ENCODE measurements around the gene ERBB4. TPM values are rescaled to one million over a fixed set of nuclear protein-coding genes. Genes with fewer than 3 reads are reported as not detected.
"Not testable (repeated sequence)": the region's sequence is repeated elsewhere in the genome, so short reads cannot be mapped to it uniquely, and the experiment has no call there.

Gene ERBB4
- total RNA-seq, 2 donors from 2014 or later = not detected

DNA sequence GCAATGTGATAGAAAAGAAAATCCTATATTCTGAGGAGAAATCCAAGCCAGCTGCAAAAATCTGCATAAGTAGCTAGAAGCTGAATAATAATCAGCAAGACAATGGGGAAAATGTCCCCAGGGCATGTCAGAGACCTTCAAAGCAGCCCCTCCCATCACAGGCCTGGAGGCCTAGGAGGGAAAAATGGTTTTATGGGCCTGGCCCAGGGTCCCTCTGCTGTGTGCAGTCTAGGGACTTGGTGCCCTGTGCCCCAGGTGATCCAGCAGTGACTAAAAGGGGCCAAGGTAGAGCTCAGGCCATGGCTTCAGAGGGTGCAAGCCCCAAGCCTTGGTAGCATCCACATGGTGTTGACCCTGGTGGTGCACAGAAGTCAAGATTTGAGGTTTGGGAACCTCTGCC lies 432.1 kb downstream of the ERBB4 start:
- not testable (repeated sequence) for H3K36me3 Mint-ChIP-seq (ENCODE audit: insufficient read depth in 2 of 2); DNase-seq; H3K27me3 Mint-ChIP-seq (ENCODE audit: low read depth); ATAC-seq (replicated peaks in 1 of 2); H3K27ac Mint-ChIP-seq; H3K4me3 Mint-ChIP-seq; H3K4me1 Mint-ChIP-seq (ENCODE audit: low read depth)
- H3K9me3 Mint-ChIP-seq = peaks cover 7 to 11% of the 10 kb centered on the region in 2 donors

DNA sequence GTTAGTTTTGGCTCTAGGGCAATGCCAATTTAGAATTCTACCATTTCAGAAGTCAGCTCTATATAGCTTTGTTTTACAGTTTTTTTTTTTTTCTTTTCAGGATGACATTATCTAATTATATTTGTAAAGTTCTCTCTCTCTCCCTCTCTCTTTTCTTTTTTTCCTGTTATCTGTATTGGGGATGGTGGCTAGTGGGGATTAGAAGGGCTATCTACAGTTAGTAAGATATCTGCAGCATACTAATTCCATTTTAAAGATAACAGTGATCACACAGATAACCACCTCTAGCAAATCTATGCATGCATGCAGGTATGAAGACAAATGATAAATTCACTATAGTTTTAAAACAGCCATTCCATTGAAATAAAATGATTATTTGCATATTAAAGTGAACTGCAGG lies 438.9 kb downstream of the ERBB4 start:
- DNase-seq (no peak), ATAC-seq (replicated peaks in 1 of 2) (no peak)
- H3K4me3 Mint-ChIP-seq = no peak overlapping the region
- H3K27me3 Mint-ChIP-seq (ENCODE audit: low read depth) = no peaks in the 10 kb centered on the region
- no peaks in the 10 kb centered on the region for H3K36me3 Mint-ChIP-seq (ENCODE audit: insufficient read depth in 2 of 2)
- no peak overlapping the region for H3K27ac Mint-ChIP-seq
- peaks cover 0 to 10% of the 10 kb centered on the region in 2 donors for H3K9me3 Mint-ChIP-seq
- H3K4me1 Mint-ChIP-seq (ENCODE audit: low read depth) = no peaks in the 10 kb centered on the region

DNA sequence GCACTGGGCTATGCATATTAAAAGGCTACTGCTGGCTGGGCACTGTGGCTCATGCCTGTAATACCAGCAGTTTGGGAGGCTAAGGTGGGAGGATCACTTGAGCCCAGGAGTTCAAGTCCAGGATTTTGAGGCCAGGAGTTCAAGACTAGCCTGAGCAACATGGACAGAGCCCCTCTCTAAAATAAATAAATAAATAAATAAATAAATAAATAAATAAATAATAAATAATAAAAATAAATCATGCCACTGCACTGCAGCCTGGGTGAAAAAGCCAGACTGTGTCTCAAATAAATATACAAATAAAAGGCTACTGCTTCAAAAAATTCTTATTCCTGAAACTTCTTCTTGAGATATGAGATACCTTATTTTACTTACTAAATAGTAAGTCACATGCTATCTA lies 439.6 kb downstream of the ERBB4 start:
- H3K27me3 Mint-ChIP-seq (ENCODE audit: low read depth) = no peaks in the 10 kb centered on the region
- H3K36me3 Mint-ChIP-seq (ENCODE audit: insufficient read depth in 2 of 2) = no peaks in the 10 kb centered on the region
- DNase-seq (no peak), ATAC-seq (replicated peaks in 1 of 2) (no peak)
- no peak overlapping the region for H3K4me3 Mint-ChIP-seq
- H3K4me1 Mint-ChIP-seq (ENCODE audit: low read depth) = no peaks in the 10 kb centered on the region
- no peak overlapping the region for H3K27ac Mint-ChIP-seq
- H3K9me3 Mint-ChIP-seq = peaks cover 0 to 10% of the 10 kb centered on the region in 2 donors

DNA sequence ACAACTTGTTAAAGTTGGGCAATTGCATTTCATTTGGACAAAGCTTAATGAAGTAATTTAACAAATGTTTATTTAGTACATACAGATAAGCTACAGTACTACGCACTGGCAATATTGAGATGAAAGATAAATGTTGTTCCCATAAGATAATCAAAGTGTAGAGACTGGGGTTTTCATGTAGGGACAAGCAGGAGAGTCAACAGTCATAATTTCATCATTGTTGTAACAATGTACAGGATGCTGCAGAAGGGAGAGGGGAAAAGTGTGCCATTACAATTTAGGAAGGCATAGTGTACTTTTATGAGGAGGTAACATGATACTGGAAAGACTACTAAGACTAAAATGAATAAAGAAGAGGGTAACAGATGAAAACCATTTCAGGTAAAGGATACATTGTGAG lies 441.6 kb downstream of the ERBB4 start:
- no peak for ATAC-seq (replicated peaks in 1 of 2)
- H3K27ac Mint-ChIP-seq = no peak overlapping the region
- H3K9me3 Mint-ChIP-seq = peaks cover 0 to 6% of the 10 kb centered on the region in 2 donors
- no peaks in the 10 kb centered on the region for H3K27me3 Mint-ChIP-seq (ENCODE audit: low read depth)
- no peaks in the 10 kb centered on the region for H3K36me3 Mint-ChIP-seq (ENCODE audit: insufficient read depth in 2 of 2)
- no peak overlapping the region for H3K4me3 Mint-ChIP-seq
- H3K4me1 Mint-ChIP-seq (ENCODE audit: low read depth) = no peaks in the 10 kb centered on the region
- no peak for DNase-seq

DNA sequence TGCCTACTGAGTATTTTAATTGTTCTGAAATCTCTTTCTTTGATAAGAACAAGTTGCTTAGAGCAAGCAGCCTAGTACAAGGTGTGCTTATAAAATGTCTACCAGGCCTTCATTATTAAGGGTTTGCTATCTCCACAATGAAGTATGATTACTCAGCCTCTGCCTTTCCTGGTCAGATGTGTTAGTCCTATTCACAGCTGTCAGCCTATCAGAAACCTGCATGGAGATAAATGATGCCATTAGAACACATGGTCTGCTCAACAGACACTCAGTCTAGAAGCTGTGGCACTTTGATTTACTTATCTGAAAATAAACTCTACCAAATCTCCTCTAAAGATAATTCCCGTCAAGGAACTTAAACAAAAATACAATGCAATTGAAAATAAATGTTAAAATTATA lies 448.7 kb downstream of the ERBB4 start:
- Mint-ChIP-seq H3K27ac (no peak overlapping the region), H3K27me3 (ENCODE audit: low read depth) (no peaks in the 10 kb centered on the region), H3K9me3 (peaks cover 0 to 3% of the 10 kb centered on the region in 2 donors), H3K4me1 (ENCODE audit: low read depth) (no peaks in the 10 kb centered on the region), H3K36me3 (ENCODE audit: insufficient read depth in 2 of 2) (no peaks in the 10 kb centered on the region), H3K4me3 (no peak overlapping the region)
- DNase-seq (no peak), ATAC-seq (replicated peaks in 1 of 2) (no peak)

DNA sequence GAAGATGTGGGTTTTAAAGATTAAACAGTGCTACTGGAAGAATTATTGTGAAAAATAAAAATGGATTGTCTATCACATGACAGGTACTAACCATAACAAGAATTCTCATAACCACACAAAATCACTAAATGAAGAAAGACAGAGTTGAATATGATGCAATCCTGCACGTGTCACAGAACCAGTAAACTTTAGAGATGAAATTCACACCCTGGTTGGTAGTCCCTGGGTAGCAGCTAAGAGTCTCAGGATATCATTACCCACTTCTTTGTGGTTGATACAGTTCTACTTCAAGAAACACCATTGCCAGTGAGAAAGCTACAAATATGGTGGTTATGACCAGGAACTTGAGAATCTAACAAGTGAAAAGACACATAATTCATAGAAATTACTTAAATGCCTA lies 450.2 kb downstream of the ERBB4 start:
- no peaks in the 10 kb centered on the region for H3K36me3 Mint-ChIP-seq (ENCODE audit: insufficient read depth in 2 of 2)
- H3K4me1 Mint-ChIP-seq (ENCODE audit: low read depth) = no peaks in the 10 kb centered on the region
- no peak for DNase-seq
- ATAC-seq (replicated peaks in 1 of 2) = no peak
- no peak overlapping the region for H3K4me3 Mint-ChIP-seq
- no peaks in the 10 kb centered on the region for H3K27me3 Mint-ChIP-seq (ENCODE audit: low read depth)
- H3K27ac Mint-ChIP-seq = no peak overlapping the region
- peaks cover 0 to 3% of the 10 kb centered on the region in 2 donors for H3K9me3 Mint-ChIP-seq

DNA sequence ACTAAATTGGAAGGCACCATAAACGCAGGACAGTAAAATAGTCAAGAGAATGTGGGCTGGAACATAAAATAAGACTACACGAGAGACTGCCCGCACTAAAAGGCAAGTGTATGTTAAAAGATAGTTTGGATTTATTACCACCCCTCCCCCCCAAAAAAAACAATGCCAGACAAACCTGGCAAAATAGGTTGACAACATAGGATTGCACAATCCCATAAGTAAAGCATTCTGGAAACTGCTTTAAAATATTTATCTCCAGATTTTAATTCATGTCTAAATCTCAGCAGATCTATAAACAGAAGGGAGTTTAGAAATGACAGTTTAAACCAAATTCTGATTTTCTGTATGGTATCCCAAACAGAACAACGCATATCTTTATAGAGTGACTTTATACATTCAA lies 455.1 kb downstream of the ERBB4 start:
- H3K4me3 Mint-ChIP-seq = no peak overlapping the region
- H3K9me3 Mint-ChIP-seq = peaks cover 0 to 1% of the 10 kb centered on the region in 2 donors
- no peak overlapping the region for H3K27ac Mint-ChIP-seq
- H3K4me1 Mint-ChIP-seq (ENCODE audit: low read depth) = no peaks in the 10 kb centered on the region
- H3K27me3 Mint-ChIP-seq (ENCODE audit: low read depth) = no peaks in the 10 kb centered on the region
- no peak for DNase-seq
- no peaks in the 10 kb centered on the region for H3K36me3 Mint-ChIP-seq (ENCODE audit: insufficient read depth in 2 of 2)
- no peak for ATAC-seq (replicated peaks in 1 of 2)

DNA sequence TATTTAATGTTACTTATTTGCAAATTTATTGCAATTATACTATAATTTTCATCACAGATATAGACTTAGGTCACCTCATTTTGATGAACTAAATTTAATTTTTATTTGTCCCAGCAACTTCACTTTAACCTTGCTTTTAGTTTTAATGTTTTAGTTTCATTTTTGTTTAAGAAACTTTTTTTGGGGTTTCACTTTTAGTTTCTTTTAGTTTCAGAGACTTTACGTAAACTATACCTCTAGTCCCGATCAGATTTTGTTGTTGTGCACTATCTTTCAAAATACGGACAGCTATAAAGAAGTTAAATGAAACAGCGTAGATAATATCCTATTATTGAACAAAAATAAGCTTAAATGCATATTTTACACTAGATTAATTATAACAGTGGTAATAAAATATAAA lies 460.5 kb downstream of the ERBB4 start:
- Mint-ChIP-seq H3K4me1 (ENCODE audit: low read depth) (no peaks in the 10 kb centered on the region), H3K4me3 (no peak overlapping the region), H3K27ac (no peak overlapping the region), H3K9me3 (peaks cover under 1 to 2% of the 10 kb centered on the region in 2 donors), H3K27me3 (ENCODE audit: low read depth) (no peaks in the 10 kb centered on the region), H3K36me3 (ENCODE audit: insufficient read depth in 2 of 2) (no peaks in the 10 kb centered on the region)
- DNase-seq (no peak), ATAC-seq (replicated peaks in 1 of 2) (no peak)

DNA sequence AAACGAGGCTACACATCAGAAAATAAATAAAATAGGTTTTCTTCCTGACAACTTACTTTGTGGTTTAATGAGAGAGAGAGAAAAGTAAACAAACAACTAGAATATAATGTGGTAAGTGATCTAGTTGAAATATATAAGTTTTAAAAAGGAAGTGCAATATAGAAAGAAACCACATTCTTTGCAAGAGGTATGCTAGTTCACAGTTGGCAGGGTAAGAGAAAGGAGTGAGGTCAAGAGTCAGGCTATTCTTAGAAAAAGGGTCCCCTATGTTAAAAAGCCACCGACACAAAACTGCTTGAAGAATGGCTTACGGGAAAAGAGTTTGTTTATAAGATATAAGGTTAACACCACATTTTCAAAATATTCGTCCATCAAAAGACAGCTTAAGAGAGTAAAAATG lies 462.1 kb downstream of the ERBB4 start:
- H3K4me3 Mint-ChIP-seq = no peak overlapping the region
- H3K4me1 Mint-ChIP-seq (ENCODE audit: low read depth) = no peaks in the 10 kb centered on the region
- no peak for DNase-seq
- H3K27me3 Mint-ChIP-seq (ENCODE audit: low read depth) = no peaks in the 10 kb centered on the region
- no peak overlapping the region for H3K27ac Mint-ChIP-seq
- H3K36me3 Mint-ChIP-seq (ENCODE audit: insufficient read depth in 2 of 2) = no peaks in the 10 kb centered on the region
- ATAC-seq (replicated peaks in 1 of 2) = no peak
- peaks cover 0 to 2% of the 10 kb centered on the region in 2 donors for H3K9me3 Mint-ChIP-seq

DNA sequence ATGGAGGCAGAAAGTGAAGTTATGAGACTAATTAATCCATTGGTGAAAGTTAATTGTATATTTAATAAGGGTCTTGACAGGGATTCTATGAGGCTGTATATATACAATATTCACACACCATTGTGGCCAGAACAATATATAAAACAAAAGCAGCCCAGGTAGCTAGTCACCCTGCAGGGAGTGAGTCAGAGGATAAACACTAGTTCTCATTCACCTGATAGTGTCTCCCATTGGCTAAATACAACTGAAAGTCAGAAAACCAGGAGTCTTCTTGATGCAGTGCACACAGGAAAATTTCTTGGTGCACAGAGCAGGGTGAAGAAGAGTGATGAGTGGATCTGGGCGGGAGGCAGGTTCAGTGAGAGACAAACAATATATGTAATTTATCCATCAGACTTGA lies 465.2 kb downstream of the ERBB4 start:
- ATAC-seq (replicated peaks in 1 of 2) (no peak), DNase-seq (no peak)
- H3K4me1 Mint-ChIP-seq (ENCODE audit: low read depth) = no peaks in the 10 kb centered on the region
- H3K4me3 Mint-ChIP-seq = no peak overlapping the region
- H3K27me3 Mint-ChIP-seq (ENCODE audit: low read depth) = no peaks in the 10 kb centered on the region
- H3K9me3 Mint-ChIP-seq = peaks cover 0 to 2% of the 10 kb centered on the region in 2 donors
- H3K27ac Mint-ChIP-seq = no peak overlapping the region
- H3K36me3 Mint-ChIP-seq (ENCODE audit: insufficient read depth in 2 of 2) = no peaks in the 10 kb centered on the region

DNA sequence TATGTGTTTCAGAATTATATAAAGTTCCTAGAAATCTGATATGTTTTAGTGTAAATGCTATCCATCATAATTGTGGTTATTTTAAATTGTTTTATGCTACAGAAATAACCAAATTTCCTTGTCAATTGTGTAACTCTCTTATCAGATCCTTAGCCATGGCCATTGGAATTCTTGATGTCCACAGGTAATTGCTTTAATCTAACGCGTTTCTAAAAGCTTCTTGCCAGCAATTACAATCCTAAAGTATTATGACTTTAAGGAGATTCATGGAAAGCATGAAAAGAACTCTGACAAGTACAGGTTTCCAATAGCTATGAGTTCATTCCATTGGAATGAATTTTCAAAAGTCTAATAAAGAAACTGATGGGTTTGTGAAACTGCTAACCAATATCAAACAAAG lies 472.1 kb downstream of the ERBB4 start:
- H3K9me3 Mint-ChIP-seq = peaks cover 1 to 3% of the 10 kb centered on the region in 2 donors
- H3K27ac Mint-ChIP-seq = no peak overlapping the region
- DNase-seq (no peak), ATAC-seq (replicated peaks in 1 of 2) (no peak)
- no peak overlapping the region for H3K4me3 Mint-ChIP-seq
- no peaks in the 10 kb centered on the region for H3K36me3 Mint-ChIP-seq (ENCODE audit: insufficient read depth in 2 of 2)
- no peaks in the 10 kb centered on the region for H3K27me3 Mint-ChIP-seq (ENCODE audit: low read depth)
- H3K4me1 Mint-ChIP-seq (ENCODE audit: low read depth) = no peaks in the 10 kb centered on the region

DNA sequence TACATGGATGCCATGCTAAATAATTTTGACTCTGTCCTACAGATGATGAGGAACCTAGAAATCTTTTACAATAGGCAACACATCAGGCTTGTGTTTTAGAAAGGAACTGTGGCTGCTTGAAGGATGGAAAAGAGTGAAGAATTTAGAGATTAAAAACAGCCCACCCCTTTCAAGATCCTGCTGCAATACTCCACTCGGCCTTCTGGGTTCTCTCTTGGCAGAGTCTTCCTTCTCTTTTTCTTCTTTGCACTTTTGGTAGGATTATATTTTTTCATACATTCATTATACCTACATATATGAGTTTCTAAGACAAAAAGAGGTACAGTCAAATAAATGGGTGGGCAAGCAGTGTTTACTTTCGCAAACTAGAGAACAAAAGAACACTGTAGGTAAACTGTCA lies 474.3 kb downstream of the ERBB4 start:
- ATAC-seq (replicated peaks in 1 of 2) (no peak), DNase-seq (no peak)
- Mint-ChIP-seq H3K4me3 (no peak overlapping the region), H3K9me3 (peaks cover 1 to 3% of the 10 kb centered on the region in 2 donors), H3K27ac (no peak overlapping the region), H3K27me3 (ENCODE audit: low read depth) (no peaks in the 10 kb centered on the region), H3K36me3 (ENCODE audit: insufficient read depth in 2 of 2) (no peaks in the 10 kb centered on the region), H3K4me1 (ENCODE audit: low read depth) (no peaks in the 10 kb centered on the region)

DNA sequence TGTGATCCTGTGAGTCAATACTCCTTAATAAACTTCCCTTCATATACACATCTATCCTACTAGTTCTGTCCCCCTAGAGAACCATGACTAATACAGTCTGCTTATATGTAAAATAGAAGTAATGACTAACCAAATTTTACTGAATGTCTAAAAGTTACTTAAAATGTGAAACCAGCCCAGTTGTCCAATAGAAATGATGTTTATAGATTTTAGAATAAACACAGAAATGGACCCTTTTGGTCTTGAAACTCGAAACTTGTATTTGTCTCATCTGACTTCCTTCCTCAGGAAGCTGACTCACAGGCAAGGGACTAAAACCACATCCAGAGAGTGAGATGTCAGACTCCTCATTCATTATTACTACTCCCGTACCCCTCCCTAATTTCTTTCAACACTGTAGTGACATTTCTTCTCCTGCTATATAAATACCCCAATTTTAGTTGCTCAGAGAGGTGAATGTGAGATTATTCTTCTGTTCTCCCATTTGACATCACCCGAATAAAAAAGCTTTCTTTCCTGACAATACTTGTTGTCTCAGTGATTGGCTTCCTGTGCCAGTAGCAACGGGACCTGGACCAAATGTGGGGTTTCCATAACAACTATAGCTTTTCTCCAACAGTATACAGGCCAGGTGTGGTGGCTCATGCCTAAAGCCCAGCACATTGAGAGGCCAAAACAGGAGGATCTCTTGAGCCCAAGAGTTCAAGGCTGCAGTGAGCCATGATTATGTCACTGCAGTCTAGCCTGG lies 486.0 kb downstream of the ERBB4 start:
- ATAC-seq (replicated peaks in 1 of 2) (peak in 1 of 2 donors; percentile 52), DNase-seq (no peak)
- Mint-ChIP-seq H3K4me3 (no peak overlapping the region), H3K4me1 (ENCODE audit: low read depth) (no peaks in the 10 kb centered on the region), H3K36me3 (ENCODE audit: insufficient read depth in 2 of 2) (peaks cover 4 to 5% of the 10 kb centered on the region in 2 donors), H3K9me3 (peaks cover 17 to 24% of the 10 kb centered on the region in 2 donors), H3K27me3 (ENCODE audit: low read depth) (no peaks in the 10 kb centered on the region), H3K27ac (no peak overlapping the region)

DNA sequence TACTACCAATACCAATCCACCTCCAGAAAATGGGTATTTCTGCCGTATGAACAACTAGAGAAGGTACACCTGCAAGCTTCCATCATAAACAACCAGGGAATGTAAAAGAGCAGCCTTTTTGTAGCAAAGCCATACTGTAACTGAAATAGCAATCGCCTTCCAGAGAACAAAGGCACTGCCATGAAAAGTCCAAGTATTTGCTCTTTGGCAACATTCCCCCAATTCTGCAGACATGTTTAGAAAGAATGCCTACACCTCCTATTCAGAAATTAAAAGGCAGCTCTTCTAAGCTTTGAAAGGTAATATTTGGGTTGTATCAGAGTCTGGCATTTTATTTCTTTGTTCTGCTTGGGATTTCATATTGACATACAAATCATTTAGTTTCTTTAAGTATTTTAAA lies 487.7 kb downstream of the ERBB4 start:
- DNase-seq (no peak), ATAC-seq (replicated peaks in 1 of 2) (no peak)
- no peaks in the 10 kb centered on the region for H3K27me3 Mint-ChIP-seq (ENCODE audit: low read depth)
- H3K36me3 Mint-ChIP-seq (ENCODE audit: insufficient read depth in 2 of 2) = peaks cover 3 to 4% of the 10 kb centered on the region in 2 donors
- H3K4me3 Mint-ChIP-seq = no peak overlapping the region
- H3K9me3 Mint-ChIP-seq = peaks cover 14 to 18% of the 10 kb centered on the region in 2 donors
- H3K27ac Mint-ChIP-seq = no peak overlapping the region
- H3K4me1 Mint-ChIP-seq (ENCODE audit: low read depth) = no peaks in the 10 kb centered on the region

All from activated T-cell treated with anti-CD3 and anti-CD28 coated beads, Interleukin-2, amount 50 U/mL, for 72 hours (primary cell).